Trophoblast cell (in vitro differentiated cells and primary cell): ENCODE results near the gene SUSD1.
A peak's percentile ranks its signal among the peaks of the same experiment; 100 is the strongest.

ENCODE experiments used
- DNase-seq, 2 donors: peaks; one replicate each; pipeline ENCODE4 v3.0.0-alpha.2; 2016
- H2AFZ ChIP-seq: 2 replicates; pipeline ENCODE4 v1.6.1; 2013; ENCODE audit warnings: low read length, moderate library complexity, mild to moderate bottlenecking; ENCODE audit not compliant: insufficient read depth, poor library complexity
- H2AK5ac ChIP-seq: 2 replicates; pipeline ENCODE4 v1.6.1; 2013; ENCODE audit warnings: mild to moderate bottlenecking, low read length
- H2BK120ac ChIP-seq: 2 replicates; pipeline ENCODE4 v1.6.1; 2013; ENCODE audit warnings: low read length, mild to moderate bottlenecking, moderate library complexity; ENCODE audit not compliant: insufficient read depth, poor library complexity
- H2BK12ac ChIP-seq: 2 replicates; pipeline ENCODE4 v1.6.1; 2013; ENCODE audit warnings: mild to moderate bottlenecking, low read length, moderate library complexity
- H2BK5ac ChIP-seq: 2 replicates; pipeline ENCODE4 v1.6.1; 2013; ENCODE audit warnings: low read length, low read depth, moderate library complexity, mild to moderate bottlenecking; ENCODE audit not compliant: poor library complexity
- H3K14ac ChIP-seq: 2 replicates; pipeline ENCODE4 v1.6.1; 2013; ENCODE audit warnings: mild to moderate bottlenecking, low read length
- H3K18ac ChIP-seq: 2 replicates; pipeline ENCODE4 v1.6.1; 2013; ENCODE audit warnings: mild to moderate bottlenecking, low read length
- H3K23ac ChIP-seq: 2 replicates; pipeline ENCODE4 v1.6.1; 2013; ENCODE audit warnings: low read length
- H3K27ac ChIP-seq: 2 replicates; pipeline ENCODE4 v1.5.1; 2013; ENCODE audit warnings: low read depth, mild to moderate bottlenecking, inconsistent platforms, low read length, moderate library complexity
- H3K27me3 ChIP-seq: 2 replicates; pipeline ENCODE4 v1.6.1; 2013; ENCODE audit warnings: inconsistent platforms, mild to moderate bottlenecking, low read length, moderate library complexity; ENCODE audit not compliant: insufficient read depth
- H3K36me3 ChIP-seq, 2 experiments: 1 replicate in 1 of 2; 2 replicates in 1 of 2; pipeline ENCODE4 v1.6.1; 2013; ENCODE audit warnings: low read length in 2 of 2, mild to moderate bottlenecking in 2 of 2, moderate library complexity in 1 of 2; ENCODE audit not compliant: insufficient read depth in 2 of 2, control insufficient read depth in 1 of 2
- H3K4ac ChIP-seq: 2 replicates; pipeline ENCODE4 v1.6.1; 2013; ENCODE audit warnings: low read depth, mild to moderate bottlenecking, low read length, moderate library complexity
- H3K4me1 ChIP-seq, 2 experiments: 1 replicate in 1 of 2; 2 replicates in 1 of 2; pipeline ENCODE4 v1.6.1; 2013; ENCODE audit warnings: low read length in 2 of 2, mild to moderate bottlenecking in 2 of 2, moderate library complexity in 1 of 2; ENCODE audit not compliant: insufficient read depth in 2 of 2, control insufficient read depth in 1 of 2
- H3K4me2 ChIP-seq: 2 replicates; pipeline ENCODE4 v1.6.1; 2013; ENCODE audit warnings: inconsistent platforms, mild to moderate bottlenecking, low read length, moderate library complexity
- H3K4me3 ChIP-seq: 2 replicates; pipeline ENCODE4 v1.5.1; 2013; ENCODE audit warnings: mild to moderate bottlenecking, low read depth, low read length, inconsistent platforms
- H3K79me1 ChIP-seq: one replicate; pipeline ENCODE4 v1.6.1; 2013; ENCODE audit warnings: low read length
- H3K79me2 ChIP-seq: 2 replicates; pipeline ENCODE4 v1.6.1; 2013; ENCODE audit warnings: low read length, mild to moderate bottlenecking; ENCODE audit not compliant: control insufficient read depth, insufficient read depth, poor library complexity
- H3K9ac ChIP-seq: 2 replicates; pipeline ENCODE4 v1.6.1; 2013; ENCODE audit warnings: mild to moderate bottlenecking, low read length
- H3K9me3 ChIP-seq: 2 replicates; pipeline ENCODE4 v1.6.1; 2013; ENCODE audit warnings: low read depth, mild to moderate bottlenecking, control low read depth, inconsistent platforms, low read length; ENCODE audit not compliant: insufficient read depth
- H4K12ac ChIP-seq: 2 replicates; pipeline ENCODE4 v1.6.1; 2013; ENCODE audit warnings: low read depth, mild to moderate bottlenecking, low read length, moderate library complexity
- H4K8ac ChIP-seq: 2 replicates; pipeline ENCODE4 v1.6.1; 2013; ENCODE audit warnings: low read depth, mild to moderate bottlenecking, low read length, moderate library complexity
- H4K91ac ChIP-seq: one replicate; pipeline ENCODE4 v1.6.1; 2013; ENCODE audit warnings: low read depth, mild to moderate bottlenecking, low read length, moderate library complexity
- WGBS: extraction: QIAGEN DNeasy Blood & Tissue Kit; methylation state at CpG from one replicate; pipeline ENCODE4 v1.1.7; 2013; ENCODE audit warnings: missing lambda C conversion rate; ENCODE audit not compliant: insufficient read length, insufficient coverage; ENCODE audit errors: extremely low coverage; 5-methylcytosine and 5-hydroxymethylcytosine counted together

SUSD1 gene

GRCh38 chr9:112020680-112021596, 154.2 kb downstream of the SUSD1 start:
- Histone ChIP-seq H3K4ac (no peak overlapping the region), H3K79me1 (no peaks in the 10 kb centered on the region), H2AFZ (no peak overlapping the region), H3K14ac (no peak overlapping the region), H2BK5ac (no peak overlapping the region), H3K79me2 (no peaks in the 10 kb centered on the region), H3K4me1 (no peaks in the 10 kb centered on the region), H2AK5ac (no peak overlapping the region), H3K4me3 (no peak overlapping the region), H3K27ac (no peak overlapping the region), H3K4me2 (no peak overlapping the region), H3K9ac (no peak overlapping the region), H3K27me3 (no peaks in the 10 kb centered on the region), H3K36me3 (no peaks in the 10 kb centered on the region), H3K23ac (no peak overlapping the region), H4K91ac (no peak overlapping the region), H4K12ac (no peak overlapping the region), H2BK120ac (no peak overlapping the region), H3K18ac (no peak overlapping the region), H4K8ac (no peak overlapping the region), H2BK12ac (no peak overlapping the region), H3K9me3 (no peaks in the 10 kb centered on the region)
- WGBS, result no CpG with 5 or more reads among the region's 12 CpGs
- peak in 1 of 2 donors; percentile 72 for DNase-seq

GRCh38 chr9:112017878-112018277, 157.2 kb downstream of the SUSD1 start:
- Histone ChIP-seq H2BK12ac (no peak overlapping the region), H3K18ac (no peak overlapping the region), H3K27ac (no peak overlapping the region), H3K9ac (no peak overlapping the region), H2BK5ac (no peak overlapping the region), H3K4me1 (no peaks in the 10 kb centered on the region), H4K12ac (no peak overlapping the region), H3K9me3 (no peaks in the 10 kb centered on the region), H3K79me2 (no peaks in the 10 kb centered on the region), H2BK120ac (no peak overlapping the region), H3K4me2 (no peak overlapping the region), H2AFZ (no peak overlapping the region), H3K79me1 (no peaks in the 10 kb centered on the region), H3K27me3 (no peaks in the 10 kb centered on the region), H3K23ac (no peak overlapping the region), H3K4ac (no peak overlapping the region), H2AK5ac (no peak overlapping the region), H4K8ac (no peak overlapping the region), H3K4me3 (no peak overlapping the region), H3K36me3 (no peaks in the 10 kb centered on the region), H4K91ac (no peak overlapping the region), H3K14ac (no peak overlapping the region)
- no CpG with 5 or more reads among the region's 5 CpGs for WGBS
- no peak for DNase-seq

GRCh38 chr9:112015736-112016135, 159.4 kb downstream of the SUSD1 start:
- Histone ChIP-seq H2AK5ac (no peak overlapping the region), H3K9ac (no peak overlapping the region), H3K4me1 (peaks cover 10 to 11% of the 10 kb centered on the region in 2 experiments), H3K14ac (no peak overlapping the region), H2BK12ac (no peak overlapping the region), H3K27ac (no peak overlapping the region), H3K9me3 (no peaks in the 10 kb centered on the region), H4K12ac (no peak overlapping the region), H4K91ac (no peak overlapping the region), H4K8ac (no peak overlapping the region), H3K18ac (no peak overlapping the region), H3K4ac (no peak overlapping the region), H3K36me3 (no peaks in the 10 kb centered on the region), H3K79me2 (no peaks in the 10 kb centered on the region), H3K27me3 (no peaks in the 10 kb centered on the region), H3K23ac (no peak overlapping the region), H2BK5ac (no peak overlapping the region), H2BK120ac (no peak overlapping the region), H3K79me1 (peaks cover 3% of the 10 kb centered on the region), H2AFZ (no peak overlapping the region), H3K4me2 (no peak overlapping the region), H3K4me3 (no peak overlapping the region)
- no CpG with 5 or more reads among the region's 2 CpGs for WGBS
- no peak for DNase-seq

- H3K4me3 ChIP-seq, result no peak overlapping the region
- H4K91ac ChIP-seq, result no peak overlapping the region
- H2AFZ ChIP-seq, result no peak overlapping the region
- no peak overlapping the region for H3K9ac ChIP-seq
- H2AK5ac ChIP-seq, result no peak overlapping the region
- H3K4me2 ChIP-seq, result no peak overlapping the region
- H3K79me1 ChIP-seq, result peaks cover 3% of the 10 kb centered on the region
- peaks cover 10 to 11% of the 10 kb centered on the region in 2 experiments for H3K4me1 ChIP-seq
- no peak overlapping the region for H2BK5ac ChIP-seq
- no peak overlapping the region for H3K27ac ChIP-seq
- H3K9me3 ChIP-seq, result no peaks in the 10 kb centered on the region
- no peak overlapping the region for H3K4ac ChIP-seq
- no peaks in the 10 kb centered on the region for H3K36me3 ChIP-seq
- no peaks in the 10 kb centered on the region for H3K27me3 ChIP-seq
- H2BK120ac ChIP-seq, result no peak overlapping the region
- no peak for DNase-seq
- H3K79me2 ChIP-seq, result no peaks in the 10 kb centered on the region
- no peak overlapping the region for H3K14ac ChIP-seq
- H2BK12ac ChIP-seq, result no peak overlapping the region
- H4K12ac ChIP-seq, result no peak overlapping the region
- no peak overlapping the region for H4K8ac ChIP-seq
- no peak overlapping the region for H3K23ac ChIP-seq
- WGBS, result no CpG with 5 or more reads among the region's 4 CpGs
- H3K18ac ChIP-seq, result no peak overlapping the region
Measured at GRCh38 chr9:112015149-112015548, 159.9 kb downstream of the SUSD1 start.
